ENCODE data around the gene RACK1. TPM values are rescaled to one million over a fixed set of nuclear protein-coding genes. Genes with fewer than 3 reads are reported as not detected.
"Not testable (repeated sequence)": the region's sequence is repeated elsewhere in the genome, so short reads cannot be mapped to it uniquely, and the experiment has no call there.

RACK1 gene
- total and polyA plus RNA-seq, 2 of the 4 experiments (the other 2 are of a cell fraction), result 4,263 to 9,350 TPM

DNA sequence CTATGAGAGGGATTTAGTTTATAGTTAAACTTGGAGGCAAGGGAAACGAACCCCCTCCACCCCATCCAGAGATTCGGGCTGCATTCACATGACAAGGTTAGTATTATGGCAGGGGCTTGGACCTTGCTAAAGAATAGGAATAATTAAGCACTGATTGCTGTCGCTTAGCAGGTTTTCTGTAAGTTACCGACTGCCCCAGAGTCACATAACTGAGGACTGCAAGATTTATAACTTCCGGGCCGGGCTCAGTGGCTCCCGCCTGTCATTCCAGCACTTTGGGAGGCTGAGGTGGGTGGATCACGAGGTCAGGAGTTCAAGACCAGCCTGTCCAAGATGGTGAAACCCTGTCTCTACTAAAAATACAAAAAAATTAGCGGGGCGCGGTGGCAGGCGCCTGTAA, 24.2 kb upstream of the RACK1 start:
- H3K9me1 ChIP-seq (ENCODE audit: insufficient read depth, low read length); H3K4me2 ChIP-seq (ENCODE audit: low read depth, low read length); H4K8ac ChIP-seq (ENCODE audit: low read depth in 2 of 2, low read length in 2 of 2); H2BK15ac ChIP-seq (ENCODE audit: low read depth, low read length); H4K91ac ChIP-seq (ENCODE audit: insufficient read depth, low read depth, low read length); DNase-seq; H3K56ac ChIP-seq (ENCODE audit: extremely low read depth, insufficient read depth, low read length); H3K18ac ChIP-seq (ENCODE audit: low read depth, low read length); H2AK5ac ChIP-seq (ENCODE audit: low read depth, low read length); H4K5ac ChIP-seq (ENCODE audit: low read depth, low read length); H2AK9ac ChIP-seq (replicated peaks; ENCODE audit: low read depth, low read length, poor library complexity); H3K27ac ChIP-seq (ENCODE audit: insufficient read depth, low read length); H4K20me1 ChIP-seq (ENCODE audit: insufficient read depth, low read length); H3K27me3 ChIP-seq (ENCODE audit: control insufficient read depth, insufficient read depth, low read length); H3K36me3 ChIP-seq (ENCODE audit: control insufficient read depth, insufficient read depth, low read length); ATAC-seq (ENCODE audit: low read depth); H2BK120ac ChIP-seq (ENCODE audit: low read depth, low read length); CTCF ChIA-PET; H3K9ac ChIP-seq (ENCODE audit: low read depth, low read length); in situ Hi-C loops (cut with MboI; ENCODE audit: low sequenced_read_pairs); H3K4ac ChIP-seq (ENCODE audit: low read depth, low read length); H2BK5ac ChIP-seq (ENCODE audit: low read depth, low read length, poor library complexity, severe bottlenecking); H3K23ac ChIP-seq (ENCODE audit: low read depth, low read length); H2BK20ac ChIP-seq (ENCODE audit: low read depth, low read length); H2AFZ ChIP-seq (replicated peaks; ENCODE audit: low read length, poor library complexity); BruUV-seq (replicated peaks); H3K14ac ChIP-seq (replicated peaks; ENCODE audit: low read depth, low read length); H3K4me1 ChIP-seq (ENCODE audit: control insufficient read depth, insufficient read depth, low read length); H3K9me3 ChIP-seq (ENCODE audit: control insufficient read depth, insufficient read depth, low read length); H3K4me3 ChIP-seq (ENCODE audit: insufficient read depth, low read depth, low read length); POLR2A ChIA-PET (ENCODE audit: unreplicated experiment); intact Hi-C loops (cut with micrococcal nuclease); dilution Hi-C loops (cut with HindIII; ENCODE audit: low sequenced_read_pairs, unreplicated experiment): not testable (repeated sequence)
- peaks cover 0 to 11% of the 10 kb centered on the region in 2 experiments; a peak in 2 of 4 replicates for H3K79me1 ChIP-seq (ENCODE audit: low read depth in 1 of 2, low read length in 2 of 2)
- 100% methylated on average over 1 of the region's 12 CpGs; no CpG with 5 or more reads in 1 of the 2 experiments for WGBS, 2 experiments (ENCODE audit: extremely low coverage in 2 of 2, insufficient read length in 1 of 2)

DNA sequence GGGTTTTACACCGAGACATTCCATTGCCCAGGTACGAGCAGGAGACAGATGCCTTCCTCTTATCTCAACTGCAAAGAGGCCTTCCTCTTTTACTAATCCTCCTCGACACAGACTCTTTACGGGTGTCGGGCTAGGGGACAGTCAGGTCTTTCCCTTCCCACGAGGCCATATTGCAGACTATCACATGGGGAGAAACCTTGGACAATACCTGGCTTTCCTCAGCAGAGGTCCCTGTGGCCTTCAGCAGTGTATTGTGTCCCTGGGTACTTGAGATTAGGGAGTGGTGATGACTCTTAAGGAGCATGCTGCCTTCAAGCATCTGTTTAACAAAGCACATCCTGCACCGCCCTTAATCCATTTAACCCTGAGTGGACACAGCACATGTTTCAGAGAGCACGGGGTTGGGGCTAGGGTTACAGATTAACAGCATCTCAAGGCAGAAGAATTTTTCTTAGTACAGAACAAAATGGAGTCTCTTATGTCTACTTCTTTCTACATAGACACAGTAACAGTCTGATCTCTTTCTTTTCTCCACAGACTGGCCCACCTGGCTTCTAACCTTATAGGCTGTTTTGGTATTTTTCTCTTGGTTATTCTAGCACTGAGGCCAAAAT, 23.7 kb upstream of the RACK1 start:
- H2AK9ac ChIP-seq (replicated peaks; ENCODE audit: low read depth, low read length, poor library complexity); H3K9me3 ChIP-seq (ENCODE audit: control insufficient read depth, insufficient read depth, low read length); H3K4me2 ChIP-seq (ENCODE audit: low read depth, low read length); CTCF ChIA-PET; H4K5ac ChIP-seq (ENCODE audit: low read depth, low read length); H3K23ac ChIP-seq (ENCODE audit: low read depth, low read length); dilution Hi-C loops (cut with HindIII; ENCODE audit: low sequenced_read_pairs, unreplicated experiment); H3K18ac ChIP-seq (ENCODE audit: low read depth, low read length); ATAC-seq (ENCODE audit: low read depth); H3K27ac ChIP-seq (ENCODE audit: insufficient read depth, low read length); DNase-seq; H3K9ac ChIP-seq (ENCODE audit: low read depth, low read length); H2BK120ac ChIP-seq (ENCODE audit: low read depth, low read length); H3K27me3 ChIP-seq (ENCODE audit: control insufficient read depth, insufficient read depth, low read length); H3K36me3 ChIP-seq (ENCODE audit: control insufficient read depth, insufficient read depth, low read length); H3K4ac ChIP-seq (ENCODE audit: low read depth, low read length); H4K91ac ChIP-seq (ENCODE audit: insufficient read depth, low read depth, low read length); H2BK20ac ChIP-seq (ENCODE audit: low read depth, low read length); H2BK15ac ChIP-seq (ENCODE audit: low read depth, low read length); intact Hi-C loops (cut with micrococcal nuclease); POLR2A ChIA-PET (ENCODE audit: unreplicated experiment); H4K8ac ChIP-seq (ENCODE audit: low read depth in 2 of 2, low read length in 2 of 2); H3K56ac ChIP-seq (ENCODE audit: extremely low read depth, insufficient read depth, low read length); H2BK5ac ChIP-seq (ENCODE audit: low read depth, low read length, poor library complexity, severe bottlenecking); H2AFZ ChIP-seq (replicated peaks; ENCODE audit: low read length, poor library complexity); H2AK5ac ChIP-seq (ENCODE audit: low read depth, low read length); in situ Hi-C loops (cut with MboI; ENCODE audit: low sequenced_read_pairs); BruUV-seq (replicated peaks); H3K14ac ChIP-seq (replicated peaks; ENCODE audit: low read depth, low read length); H3K9me1 ChIP-seq (ENCODE audit: insufficient read depth, low read length); H3K4me1 ChIP-seq (ENCODE audit: control insufficient read depth, insufficient read depth, low read length); H4K20me1 ChIP-seq (ENCODE audit: insufficient read depth, low read length); H3K4me3 ChIP-seq (ENCODE audit: insufficient read depth, low read depth, low read length): not testable (repeated sequence)
- peaks cover 0 to 16% of the 10 kb centered on the region in 2 experiments; a peak in 2 of 4 replicates for H3K79me1 ChIP-seq (ENCODE audit: low read depth in 1 of 2, low read length in 2 of 2)
- 70% methylated on average over 2 of the region's 8 CpGs; no CpG with 5 or more reads in 1 of the 2 experiments for WGBS, 2 experiments (ENCODE audit: extremely low coverage in 2 of 2, insufficient read length in 1 of 2)
